DMS153 (cell line): ENCODE results near the gene ODF2L.
"Not testable (repeated sequence)": the region's sequence is repeated elsewhere in the genome, so short reads cannot be mapped to it uniquely, and the experiment has no call there.

Source experiments
- DNase-seq: peaks from one replicate; lab custom pipeline; 2025; lab: John Stamatoyannopoulos, UW

Gene ODF2L

GRCh38 chr1:86387916-86388627 lies 8.1 kb downstream of the ODF2L start:
- no peak for DNase-seq

GRCh38 chr1:86382878-86383277 lies 13.2 kb downstream of the ODF2L start:
- DNase-seq: no peak

DNA sequence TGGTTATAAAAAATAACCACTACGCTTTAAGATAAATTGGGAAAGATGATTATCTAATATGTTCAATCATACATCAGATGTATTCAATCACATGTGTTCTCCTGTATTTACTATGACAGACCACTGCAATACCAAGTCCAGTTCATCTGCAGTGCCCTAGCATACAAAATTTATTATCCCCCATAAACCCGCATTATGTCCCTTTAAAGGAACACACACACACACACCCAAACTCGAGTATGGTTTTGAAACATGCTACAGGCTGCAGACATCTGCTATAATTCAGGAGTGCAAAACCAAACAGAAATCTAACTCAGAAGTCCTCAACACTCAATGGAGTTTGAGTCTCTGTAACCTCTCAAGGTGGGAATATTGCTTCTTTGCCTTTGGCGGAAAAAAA lies 14.9 kb downstream of the ODF2L start:
- no peak for DNase-seq

- DNase-seq: peak; percentile 29
Observed at GRCh38 chr1:86380257-86380861, 15.8 kb downstream of the ODF2L start.

GRCh38 chr1:86378813-86379212 lies 17.3 kb downstream of the ODF2L start:
- no peak for DNase-seq

DNA sequence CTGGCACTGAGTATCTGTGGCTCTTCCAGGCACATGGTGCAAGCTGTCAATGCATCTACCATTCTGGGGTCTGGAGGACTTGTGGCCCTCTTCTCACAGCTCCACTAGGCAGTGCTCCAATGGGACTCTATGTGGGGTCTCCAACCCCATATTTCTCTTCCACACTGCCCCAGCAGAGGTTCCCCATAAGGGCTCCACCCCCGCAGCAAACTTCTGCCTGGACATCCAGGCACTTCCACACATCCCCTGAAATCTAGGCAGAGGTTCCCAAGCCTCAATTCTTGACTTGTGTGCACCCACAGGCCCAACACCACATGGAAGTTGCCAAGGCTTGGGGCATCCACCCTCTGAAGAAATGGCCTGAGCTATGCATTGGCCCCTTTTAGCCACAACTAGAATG lies 18.8 kb downstream of the ODF2L start:
- DNase-seq: no peak

- no peak for DNase-seq
Observed at GRCh38 chr1:86375688-86376087, 20.4 kb downstream of the ODF2L start.

- DNase-seq: no peak
Observed at GRCh38 chr1:86370601-86371022, 25.5 kb downstream of the ODF2L start.

GRCh38 chr1:86365896-86366295 lies 30.2 kb downstream of the ODF2L start:
- DNase-seq: no peak

DNA sequence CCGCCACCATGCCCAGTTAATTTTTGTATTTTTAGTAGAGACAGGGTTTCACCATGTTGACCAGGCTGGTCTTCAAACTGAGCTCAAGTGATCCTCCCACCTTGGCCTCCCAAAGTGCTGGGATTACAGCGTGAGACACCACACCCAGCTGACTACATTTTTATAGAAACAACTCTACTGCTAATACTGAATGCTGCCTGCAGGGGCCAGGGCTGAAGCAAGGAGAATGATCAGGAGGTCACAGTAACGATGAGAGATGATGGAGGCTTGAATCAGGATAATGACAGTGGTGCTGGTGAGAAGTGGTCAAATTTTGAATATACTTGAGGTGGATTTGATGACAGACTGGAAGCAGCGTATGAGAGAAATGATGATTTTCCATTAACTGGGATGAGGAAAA lies 33.3 kb downstream of the ODF2L start:
- no peak for DNase-seq

DNA sequence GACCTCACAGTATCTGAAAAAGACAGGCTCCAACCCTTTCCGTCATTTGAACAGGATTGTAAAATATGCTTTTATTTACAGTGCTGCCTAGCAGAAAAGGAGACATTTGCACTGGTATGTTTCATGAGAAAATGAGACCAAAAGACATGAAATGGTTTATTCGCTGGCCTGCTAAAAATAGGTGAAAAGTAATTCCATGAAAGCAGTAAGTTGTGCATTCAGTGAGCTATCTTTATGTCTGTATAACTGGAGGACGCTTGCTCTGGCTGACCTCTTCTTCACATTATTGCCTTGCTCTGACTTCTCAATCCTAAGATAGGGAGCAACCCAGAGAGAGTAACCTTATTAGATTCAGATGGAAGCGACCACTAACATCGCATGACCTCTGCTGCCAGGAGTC lies 38.3 kb downstream of the ODF2L start:
- no peak for DNase-seq

DNA sequence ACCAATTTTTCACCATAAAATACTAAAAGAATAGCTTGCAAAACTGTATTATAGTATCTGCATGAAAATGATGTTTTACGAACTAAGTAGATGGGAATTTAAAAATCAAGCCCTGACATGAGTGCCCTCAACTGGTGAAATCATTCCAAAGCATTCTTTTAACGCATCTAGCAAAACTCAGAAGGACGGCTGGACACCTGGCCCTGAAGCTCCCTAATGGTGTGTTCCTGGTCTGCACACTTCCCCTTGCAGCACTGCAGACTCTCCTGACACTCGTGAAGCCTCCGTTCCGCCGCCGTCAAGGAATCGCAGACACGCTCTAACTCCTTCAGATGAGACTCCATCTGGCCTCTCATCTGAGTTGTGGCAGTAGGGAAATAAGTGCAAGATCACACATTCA lies 39.9 kb downstream of the ODF2L start:
- DNase-seq: no peak

- DNase-seq: no peak
Observed at GRCh38 chr1:86352086-86352485, 44.0 kb downstream of the ODF2L start.

GRCh38 chr1:86350230-86350629 lies 45.9 kb downstream of the ODF2L start:
- not testable (repeated sequence) for DNase-seq

GRCh38 chr1:86346388-86346787 lies 49.7 kb downstream of the ODF2L start:
- no peak for DNase-seq

DNA sequence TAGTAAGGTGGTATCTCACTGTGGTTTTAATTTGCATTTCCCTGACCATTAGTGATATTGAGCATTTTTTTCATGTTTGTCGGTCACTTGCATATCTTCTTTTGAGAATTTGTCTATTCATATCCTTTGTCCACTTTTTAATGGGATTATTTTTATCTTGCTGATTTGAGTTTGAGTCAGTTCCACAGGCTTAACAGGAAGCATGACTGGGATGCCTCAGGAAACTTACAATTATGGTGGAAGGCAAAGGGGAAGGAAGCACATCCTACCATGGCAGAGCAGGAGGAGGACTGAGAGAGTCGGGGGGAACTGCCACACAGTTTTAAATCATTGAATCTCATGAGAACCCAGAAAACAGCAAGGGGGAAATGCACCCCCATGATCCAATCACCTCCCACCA lies 51.1 kb downstream of the ODF2L start:
- DNase-seq: no peak

- no peak for DNase-seq
Observed at GRCh38 chr1:86339906-86340305, 56.2 kb downstream of the ODF2L start.

GRCh38 chr1:86339014-86339812 lies 56.9 kb downstream of the ODF2L start:
- DNase-seq: no peak

DNA sequence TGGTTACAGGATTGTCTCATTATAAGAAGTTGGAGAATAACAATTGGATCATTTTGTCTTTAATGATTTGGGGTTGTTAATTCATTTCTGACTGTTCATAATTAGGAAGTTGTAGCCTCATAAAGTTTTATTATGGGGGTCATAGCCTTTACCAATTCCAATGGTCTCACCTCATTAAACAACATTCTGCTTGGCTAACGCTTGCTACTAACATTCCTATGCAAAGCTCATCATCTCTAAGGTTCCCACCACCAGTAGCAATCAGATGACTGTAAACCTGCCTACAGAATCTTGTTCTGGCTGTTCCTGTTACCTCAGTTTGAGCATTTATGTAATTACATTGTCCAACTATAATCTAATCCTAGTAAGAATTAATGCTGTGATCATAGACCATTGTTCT lies 60.2 kb downstream of the ODF2L start:
- DNase-seq: no peak

GRCh38 chr1:86325264-86325663 lies 70.9 kb downstream of the ODF2L start:
- no peak for DNase-seq

- no peak for DNase-seq
Observed at GRCh38 chr1:86324130-86324822, 71.8 kb downstream of the ODF2L start.

DNA sequence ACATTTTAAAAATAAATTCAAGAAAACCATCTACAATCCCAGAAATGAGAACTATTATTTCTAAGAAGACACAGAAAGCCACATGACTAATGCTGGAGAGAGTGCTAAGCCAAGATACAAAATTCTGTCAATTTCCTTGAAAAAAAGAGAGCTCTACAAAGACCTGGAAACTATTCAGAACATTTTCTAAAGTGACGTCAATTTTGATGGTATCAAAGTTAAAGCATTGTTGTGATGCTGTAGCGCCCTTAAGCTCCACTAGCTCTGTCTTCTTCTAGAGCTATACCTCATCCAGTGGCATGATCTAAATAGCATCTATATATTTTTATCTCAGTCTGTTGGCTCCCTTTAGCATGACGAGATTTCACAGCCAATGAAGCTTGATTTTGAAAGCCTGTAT lies 73.9 kb downstream of the ODF2L start:
- no peak for DNase-seq

- DNase-seq: no peak
Observed at GRCh38 chr1:86318436-86318835, 77.7 kb downstream of the ODF2L start.
